ENCODE data around the gene PPP1R14C. TPM values are rescaled to one million over a fixed set of nuclear protein-coding genes. Genes with fewer than 3 reads are reported as not detected.

Gene PPP1R14C
- total RNA-seq, 2 donors from 2014 or later, result 0.26 to 0.33 TPM

- no peak overlapping the region for H3K4me3 ChIP-seq
- peaks cover 5% of the 10 kb centered on the region for H3K4me1 ChIP-seq
- H3K9me3 ChIP-seq, result peaks cover 0 to 15% (median 0%) of the 10 kb centered on the region in 3 donors
- intact Hi-C loops (cut with DNase I), result no loop called here
- no peaks in the 10 kb centered on the region for H3K36me3 ChIP-seq (replicated peaks in 1 of 2; ENCODE audit: insufficient read depth in 1 of 2, low read depth in 2 of 2)
- no peaks in the 10 kb centered on the region for H3K27me3 ChIP-seq
- 94 to 100% methylated on average over 2 of the region's 2 CpGs for WGBS, 2 donors
- no peak for ATAC-seq
- TF ChIP-seq CTCF (IDR thresholded peaks at IDR 0.05) (no peak), POLR2A (IDR thresholded peaks at IDR 0.05) (no peak)
- H3K27ac ChIP-seq, result no peak overlapping the region
- no peak for DNase-seq
Measured at GRCh38 chr6:150298030-150298380, 155.2 kb downstream of the PPP1R14C start.

DNA sequence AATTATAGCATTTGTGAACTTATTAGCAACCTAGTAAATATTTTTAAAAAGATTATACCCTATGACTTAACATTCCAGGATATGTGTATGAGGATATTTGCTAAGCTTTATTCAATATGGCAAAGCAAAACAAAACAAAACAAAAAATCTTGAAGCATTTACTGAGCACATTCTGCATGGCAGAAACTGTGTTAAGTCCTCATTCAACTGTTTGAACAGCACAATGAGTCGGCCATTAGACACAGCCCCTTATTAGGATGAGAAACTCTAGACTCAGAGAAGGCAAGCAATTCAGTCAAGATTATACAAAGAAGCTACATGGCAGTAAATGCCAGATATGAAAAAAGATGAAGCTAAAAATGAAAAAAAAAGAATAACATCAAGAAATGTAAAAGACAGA is 155.8 kb downstream of the PPP1R14C start:
- no peak overlapping the region for H3K4me3 ChIP-seq
- no peaks in the 10 kb centered on the region for H3K36me3 ChIP-seq (replicated peaks in 1 of 2; ENCODE audit: insufficient read depth in 1 of 2, low read depth in 2 of 2)
- H3K27ac ChIP-seq, result no peak overlapping the region
- H3K27me3 ChIP-seq, result no peaks in the 10 kb centered on the region
- H3K9me3 ChIP-seq, result peaks cover 0 to 15% (median 0%) of the 10 kb centered on the region in 3 donors
- TF ChIP-seq POLR2A (IDR thresholded peaks at IDR 0.05), result no peak
- no peak for TF ChIP-seq CTCF (IDR thresholded peaks at IDR 0.05)
- 63 to 70% methylated on average over 1 of the region's 1 CpG for WGBS, 2 donors
- H3K4me1 ChIP-seq, result peaks cover 5% of the 10 kb centered on the region
- ATAC-seq (no peak), DNase-seq (no peak)
- intact Hi-C loops (cut with DNase I), result no loop called here

Small RNA genes within 50 kb of the gene (small RNA-seq; reads per million reads assigned to genes)
- gene RF01210, result not detected

Other genes with a start within 250 kb of the PPP1R14C start
- gene RAET1E, start 244.9 kb upstream of the PPP1R14C start, total RNA-seq, result not detected
- not detected for gene RAET1G, start 219.9 kb upstream of the PPP1R14C start, total RNA-seq
- under 1 TPM in 1 of 2 donors, not detected in 1; 0.26 TPM for gene ULBP2, start 201.0 kb upstream of the PPP1R14C start, total RNA-seq
- not detected for gene ULBP1, start 179.1 kb upstream of the PPP1R14C start, total RNA-seq
- not detected for gene RAET1L, start 117.5 kb upstream of the PPP1R14C start, total RNA-seq
- under 1 TPM in 1 of 2 donors, not detected in 1; 0.78 TPM for gene ULBP3, start 73.9 kb upstream of the PPP1R14C start, total RNA-seq
- gene IYD, start 226.0 kb downstream of the PPP1R14C start, total RNA-seq, result 1 to 10 TPM in 1 of 2 donors, under 1 TPM in 1; under 0.01 to 1.3 TPM

Data from body of pancreas (tissue), 4 donors.